Measurements from ENCODE around the gene CLSTN2. TPM values are rescaled to one million over a fixed set of nuclear protein-coding genes. Genes with fewer than 3 reads are reported as not detected.

The CLSTN2 gene
- total RNA-seq, 1 donor from 2014 or later = 80.9 TPM

DNA sequence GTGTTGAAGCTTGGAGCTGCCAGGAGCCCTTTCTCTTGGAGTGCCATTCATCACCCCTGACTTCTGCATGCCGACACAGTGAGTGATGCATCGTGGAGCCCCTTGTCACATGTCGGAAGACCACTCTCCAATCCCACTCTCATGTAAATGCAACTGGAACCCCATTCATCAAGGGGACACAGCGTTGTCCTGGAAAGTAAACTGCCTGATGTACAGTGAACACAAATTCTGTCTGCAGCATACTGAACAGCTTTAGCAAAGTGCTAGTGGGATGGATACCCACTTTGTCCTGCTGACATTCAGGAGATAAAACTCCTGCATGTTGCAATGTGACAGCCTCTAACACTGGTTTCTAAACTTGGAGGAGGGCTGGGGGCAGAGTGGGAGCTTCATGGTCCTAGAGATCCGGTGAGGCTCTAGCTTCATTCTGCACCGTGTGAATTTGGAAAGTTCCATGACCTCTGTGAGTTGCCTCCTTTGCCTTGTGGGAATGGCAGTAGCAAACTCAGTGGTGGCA is 194.8 kb downstream of the CLSTN2 start:
- H3K9ac ChIP-seq (ENCODE audit: low read length) = no peak overlapping the region
- no peaks in the 10 kb centered on the region for H3K79me2 ChIP-seq (ENCODE audit: insufficient read depth, low read length)
- no peak overlapping the region for H3K27ac ChIP-seq (ENCODE audit: low read depth, low read length)
- H3K4me1 ChIP-seq (ENCODE audit: insufficient read depth, low read length) = no peaks in the 10 kb centered on the region
- H3K4me1 Mint-ChIP-seq (ENCODE audit: low read depth, unreplicated experiment) = no peaks in the 10 kb centered on the region
- H3K9me3 Mint-ChIP-seq (ENCODE audit: unreplicated experiment) = no peaks in the 10 kb centered on the region
- H3K4me3 ChIP-seq (ENCODE audit: insufficient read depth, low read depth, low read length) = no peak overlapping the region
- H3K27ac Mint-ChIP-seq (ENCODE audit: unreplicated experiment) = no peak overlapping the region
- H3K36me3 Mint-ChIP-seq (ENCODE audit: low read depth, unreplicated experiment) = no peaks in the 10 kb centered on the region
- peaks cover 3% of the 10 kb centered on the region for H3K27me3 ChIP-seq (ENCODE audit: insufficient read depth, low read length)
- no peak overlapping the region for H3K4me2 ChIP-seq (ENCODE audit: low read length)
- TF ChIP-seq EZH2 (IDR thresholded peaks at IDR 0.05; ENCODE audit: insufficient read depth, low read length) = no peak
- TF ChIP-seq, protein P1, sequence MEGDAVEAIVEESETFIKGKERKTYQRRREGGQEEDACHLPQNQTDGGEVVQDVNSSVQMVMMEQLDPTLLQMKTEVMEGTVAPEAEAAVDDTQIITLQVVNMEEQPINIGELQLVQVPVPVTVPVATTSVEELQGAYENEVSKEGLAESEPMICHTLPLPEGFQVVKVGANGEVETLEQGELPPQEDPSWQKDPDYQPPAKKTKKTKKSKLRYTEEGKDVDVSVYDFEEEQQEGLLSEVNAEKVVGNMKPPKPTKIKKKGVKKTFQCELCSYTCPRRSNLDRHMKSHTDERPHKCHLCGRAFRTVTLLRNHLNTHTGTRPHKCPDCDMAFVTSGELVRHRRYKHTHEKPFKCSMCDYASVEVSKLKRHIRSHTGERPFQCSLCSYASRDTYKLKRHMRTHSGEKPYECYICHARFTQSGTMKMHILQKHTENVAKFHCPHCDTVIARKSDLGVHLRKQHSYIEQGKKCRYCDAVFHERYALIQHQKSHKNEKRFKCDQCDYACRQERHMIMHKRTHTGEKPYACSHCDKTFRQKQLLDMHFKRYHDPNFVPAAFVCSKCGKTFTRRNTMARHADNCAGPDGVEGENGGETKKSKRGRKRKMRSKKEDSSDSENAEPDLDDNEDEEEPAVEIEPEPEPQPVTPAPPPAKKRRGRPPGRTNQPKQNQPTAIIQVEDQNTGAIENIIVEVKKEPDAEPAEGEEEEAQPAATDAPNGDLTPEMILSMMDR (IDR thresholded peaks at IDR 0.05; ENCODE audit: insufficient read depth, low read depth, low read length) = no peak
- H3K4me3 Mint-ChIP-seq (ENCODE audit: unreplicated experiment) = no peak overlapping the region
- H4K20me1 ChIP-seq (ENCODE audit: insufficient read depth, low read length) = no peaks in the 10 kb centered on the region
- no peak for FAIRE-seq
- no peak for DNase-seq (ENCODE audit: low read depth)
- no peak overlapping the region for H2AFZ ChIP-seq (ENCODE audit: low read depth, low read length)
- no peaks in the 10 kb centered on the region for H3K36me3 ChIP-seq (ENCODE audit: insufficient read depth, low read length)
- H3K9me3 ChIP-seq (ENCODE audit: insufficient read depth, low read depth, low read length) = no peaks in the 10 kb centered on the region
- H3K27me3 Mint-ChIP-seq (ENCODE audit: low read depth, unreplicated experiment) = no peaks in the 10 kb centered on the region

DNA sequence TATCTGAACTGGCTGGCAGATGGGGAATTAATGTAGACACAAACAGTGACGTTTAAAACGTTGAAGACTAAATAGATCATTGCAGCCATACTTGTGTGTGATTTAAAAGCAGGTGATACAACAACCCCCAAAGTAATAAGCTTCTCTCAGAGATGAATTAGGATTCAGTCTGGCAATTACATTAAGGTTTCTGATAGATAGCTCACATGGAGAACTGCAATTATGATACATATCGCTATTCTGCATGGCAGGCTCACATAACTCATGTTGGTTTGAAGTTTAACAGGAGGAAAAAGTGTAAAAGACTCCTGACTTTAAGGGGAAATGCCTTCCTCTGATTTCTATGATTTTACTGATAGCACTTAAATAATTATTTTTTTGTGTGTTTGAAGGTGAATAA is 196.9 kb downstream of the CLSTN2 start:
- H3K9ac ChIP-seq (ENCODE audit: low read length) = no peak overlapping the region
- H3K27ac Mint-ChIP-seq (ENCODE audit: unreplicated experiment) = no peak overlapping the region
- H2AFZ ChIP-seq (ENCODE audit: low read depth, low read length) = no peak overlapping the region
- H3K79me2 ChIP-seq (ENCODE audit: insufficient read depth, low read length) = no peaks in the 10 kb centered on the region
- no peaks in the 10 kb centered on the region for H3K9me3 ChIP-seq (ENCODE audit: insufficient read depth, low read depth, low read length)
- no peaks in the 10 kb centered on the region for H3K27me3 Mint-ChIP-seq (ENCODE audit: low read depth, unreplicated experiment)
- no peak overlapping the region for H3K4me3 ChIP-seq (ENCODE audit: insufficient read depth, low read depth, low read length)
- H3K36me3 Mint-ChIP-seq (ENCODE audit: low read depth, unreplicated experiment) = peaks cover 2% of the 10 kb centered on the region
- no peaks in the 10 kb centered on the region for H3K4me1 Mint-ChIP-seq (ENCODE audit: low read depth, unreplicated experiment)
- TF ChIP-seq, protein P1 (IDR thresholded peaks at IDR 0.05; ENCODE audit: insufficient read depth, low read depth, low read length) = no peak
- TF ChIP-seq EZH2 (IDR thresholded peaks at IDR 0.05; ENCODE audit: insufficient read depth, low read length) = no peak
- no peak overlapping the region for H3K4me2 ChIP-seq (ENCODE audit: low read length)
- H4K20me1 ChIP-seq (ENCODE audit: insufficient read depth, low read length) = no peaks in the 10 kb centered on the region
- DNase-seq (ENCODE audit: low read depth) (no peak), FAIRE-seq (no peak)
- H3K9me3 Mint-ChIP-seq (ENCODE audit: unreplicated experiment) = no peaks in the 10 kb centered on the region
- H3K36me3 ChIP-seq (ENCODE audit: insufficient read depth, low read length) = no peaks in the 10 kb centered on the region
- H3K27ac ChIP-seq (ENCODE audit: low read depth, low read length) = no peak overlapping the region
- peaks cover 5% of the 10 kb centered on the region for H3K27me3 ChIP-seq (ENCODE audit: insufficient read depth, low read length)
- no peaks in the 10 kb centered on the region for H3K4me1 ChIP-seq (ENCODE audit: insufficient read depth, low read length)
- H3K4me3 Mint-ChIP-seq (ENCODE audit: unreplicated experiment) = no peak overlapping the region

DNA sequence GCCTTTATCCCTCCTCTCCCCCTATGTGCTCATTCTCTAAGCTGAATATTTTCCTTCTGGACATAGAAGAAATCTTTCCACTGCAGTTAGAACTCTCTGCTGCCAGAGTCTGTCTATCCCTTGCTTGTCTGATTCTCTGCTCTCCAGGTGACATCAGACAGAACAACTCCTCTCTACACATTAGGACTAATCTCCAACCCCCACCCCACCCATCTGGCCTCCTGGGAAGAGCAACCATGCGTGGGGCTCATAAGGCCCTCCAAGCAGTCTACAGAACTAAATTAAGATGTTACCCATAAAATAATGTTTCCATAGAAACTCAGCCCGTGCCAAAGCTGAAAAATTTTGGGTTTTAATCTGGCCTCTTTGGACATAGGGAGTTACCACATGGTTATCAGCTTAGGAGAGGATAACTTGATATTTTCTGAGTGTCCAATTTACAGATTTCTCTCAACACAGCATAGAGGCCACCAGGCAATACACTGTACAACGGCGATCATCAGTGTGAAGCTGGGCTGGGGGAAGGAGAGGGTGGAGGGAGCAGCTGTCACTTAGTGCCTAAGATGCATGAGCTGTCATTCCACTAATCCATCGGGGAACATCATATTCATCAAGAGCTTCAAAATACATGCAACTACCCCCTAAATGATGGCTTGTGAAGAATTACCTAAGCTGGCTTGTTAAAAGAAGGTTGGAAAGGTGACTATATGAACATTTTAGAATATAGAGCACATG is 199.4 kb downstream of the CLSTN2 start:
- H3K27me3 ChIP-seq (ENCODE audit: insufficient read depth, low read length) = peaks cover 5% of the 10 kb centered on the region
- TF ChIP-seq EZH2 (IDR thresholded peaks at IDR 0.05; ENCODE audit: insufficient read depth, low read length) = no peak
- TF ChIP-seq, protein P1 (IDR thresholded peaks at IDR 0.05; ENCODE audit: insufficient read depth, low read depth, low read length) = no peak
- peaks cover 2% of the 10 kb centered on the region for H3K27me3 Mint-ChIP-seq (ENCODE audit: low read depth, unreplicated experiment)
- H3K4me3 Mint-ChIP-seq (ENCODE audit: unreplicated experiment) = no peak overlapping the region
- H3K4me2 ChIP-seq (ENCODE audit: low read length) = no peak overlapping the region
- H3K36me3 ChIP-seq (ENCODE audit: insufficient read depth, low read length) = no peaks in the 10 kb centered on the region
- no peaks in the 10 kb centered on the region for H3K9me3 ChIP-seq (ENCODE audit: insufficient read depth, low read depth, low read length)
- H3K9ac ChIP-seq (ENCODE audit: low read length) = no peak overlapping the region
- no peaks in the 10 kb centered on the region for H3K9me3 Mint-ChIP-seq (ENCODE audit: unreplicated experiment)
- H3K27ac ChIP-seq (ENCODE audit: low read depth, low read length) = no peak overlapping the region
- H3K79me2 ChIP-seq (ENCODE audit: insufficient read depth, low read length) = no peaks in the 10 kb centered on the region
- FAIRE-seq = no peak
- no peak overlapping the region for H3K4me3 ChIP-seq (ENCODE audit: insufficient read depth, low read depth, low read length)
- peaks cover 8% of the 10 kb centered on the region for H3K36me3 Mint-ChIP-seq (ENCODE audit: low read depth, unreplicated experiment)
- no peaks in the 10 kb centered on the region for H3K4me1 ChIP-seq (ENCODE audit: insufficient read depth, low read length)
- H4K20me1 ChIP-seq (ENCODE audit: insufficient read depth, low read length) = no peaks in the 10 kb centered on the region
- no peaks in the 10 kb centered on the region for H3K4me1 Mint-ChIP-seq (ENCODE audit: low read depth, unreplicated experiment)
- no peak overlapping the region for H2AFZ ChIP-seq (ENCODE audit: low read depth, low read length)
- no peak for DNase-seq (ENCODE audit: low read depth)
- no peak overlapping the region for H3K27ac Mint-ChIP-seq (ENCODE audit: unreplicated experiment)
